ENCODE measurements around the gene SLC9A2.

Gene SLC9A2

GRCh38 chr2:102585847-102586404, 33.4 kb upstream of the SLC9A2 start:
- H3K27ac ChIP-seq: no peak overlapping the region
- no peak for TF ChIP-seq CTCF (IDR thresholded peaks at IDR 0.05; ENCODE audit: low read depth, low read length)
- H3K4me3 ChIP-seq (ENCODE audit: low read depth, low read length): no peak overlapping the region
- H3K9me3 ChIP-seq (ENCODE audit: severe bottlenecking): no peaks in the 10 kb centered on the region
- DNase-seq: no peak
- no peaks in the 10 kb centered on the region for H3K36me3 ChIP-seq
- H3K27me3 ChIP-seq (ENCODE audit: insufficient read depth, low read depth, severe bottlenecking): peaks cover 60% of the 10 kb centered on the region

GRCh38 chr2:102588213-102588939, 31.0 kb upstream of the SLC9A2 start:
- no peak overlapping the region for H3K4me3 ChIP-seq (ENCODE audit: low read depth, low read length)
- H3K27me3 ChIP-seq (ENCODE audit: insufficient read depth, low read depth, severe bottlenecking): peaks cover 65% of the 10 kb centered on the region
- no peak for DNase-seq
- no peak overlapping the region for H3K27ac ChIP-seq
- no peak for TF ChIP-seq CTCF (IDR thresholded peaks at IDR 0.05; ENCODE audit: low read depth, low read length)
- no peaks in the 10 kb centered on the region for H3K36me3 ChIP-seq
- H3K9me3 ChIP-seq (ENCODE audit: severe bottlenecking): no peaks in the 10 kb centered on the region

DNA sequence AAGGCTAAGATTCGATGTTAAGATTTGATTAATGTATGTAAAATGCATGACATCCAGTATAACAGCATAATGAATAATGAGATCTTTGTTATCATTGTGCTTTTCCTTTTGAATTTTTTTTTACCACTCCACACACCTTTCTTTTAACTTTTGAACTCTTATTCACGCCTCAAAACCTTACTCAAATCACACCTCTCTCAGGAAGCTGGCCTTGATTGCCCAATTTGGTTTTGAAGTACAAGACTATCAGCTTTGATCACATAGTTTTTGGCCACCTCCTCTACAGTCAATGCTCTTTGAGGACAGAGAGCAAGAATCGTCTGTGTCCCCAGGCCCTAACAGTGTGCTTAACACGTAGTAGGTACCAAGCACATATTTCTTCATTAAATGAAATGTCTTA, 29.9 kb upstream of the SLC9A2 start:
- no peak for TF ChIP-seq CTCF (IDR thresholded peaks at IDR 0.05; ENCODE audit: low read depth, low read length)
- DNase-seq: no peak
- H3K9me3 ChIP-seq (ENCODE audit: severe bottlenecking): no peaks in the 10 kb centered on the region
- no peak overlapping the region for H3K27ac ChIP-seq
- H3K27me3 ChIP-seq (ENCODE audit: insufficient read depth, low read depth, severe bottlenecking): peaks cover 62% of the 10 kb centered on the region
- H3K36me3 ChIP-seq: no peaks in the 10 kb centered on the region
- H3K4me3 ChIP-seq (ENCODE audit: low read depth, low read length): no peak overlapping the region

- TF ChIP-seq CTCF (IDR thresholded peaks at IDR 0.05; ENCODE audit: low read depth, low read length): no peak
- no peak for DNase-seq
Observed at GRCh38 chr2:102591491-102592045, 27.8 kb upstream of the SLC9A2 start.

DNA sequence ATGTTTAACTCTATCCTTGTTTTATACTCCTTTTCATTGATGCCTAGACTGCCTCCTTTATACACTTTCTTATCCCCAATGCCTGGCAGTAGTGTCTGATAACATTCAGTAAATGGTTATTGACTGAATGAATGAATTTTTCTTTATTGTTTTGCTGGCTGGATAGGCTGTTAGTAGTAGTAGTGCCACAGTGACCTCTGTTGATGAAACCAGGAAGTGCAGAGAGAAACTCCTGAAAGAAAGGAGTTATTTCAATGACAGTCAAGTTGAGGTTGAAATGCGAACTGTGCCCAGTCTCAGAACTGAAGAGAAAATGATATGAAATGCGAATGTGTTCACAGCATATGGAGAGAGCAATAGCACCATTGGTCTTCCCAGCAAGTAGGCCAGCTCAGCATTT, 26.8 kb upstream of the SLC9A2 start:
- H3K27me3 ChIP-seq (ENCODE audit: insufficient read depth, low read depth, severe bottlenecking): peaks cover 41% of the 10 kb centered on the region
- H3K36me3 ChIP-seq: no peaks in the 10 kb centered on the region
- no peak for DNase-seq
- no peak overlapping the region for H3K27ac ChIP-seq
- no peaks in the 10 kb centered on the region for H3K9me3 ChIP-seq (ENCODE audit: severe bottlenecking)
- peak; percentile 16; the same call in 1 of the 2 replicates for TF ChIP-seq CTCF (IDR thresholded peaks at IDR 0.05; ENCODE audit: low read depth, low read length)
- no peak overlapping the region for H3K4me3 ChIP-seq (ENCODE audit: low read depth, low read length)

More at GRCh38 chr2:102591491-102592045, 27.8 kb upstream of the SLC9A2 start:
- H3K27me3 ChIP-seq (ENCODE audit: insufficient read depth, low read depth, severe bottlenecking): peaks cover 43% of the 10 kb centered on the region
- H3K36me3 ChIP-seq: no peaks in the 10 kb centered on the region
- no peak overlapping the region for H3K4me3 ChIP-seq (ENCODE audit: low read depth, low read length)
- H3K27ac ChIP-seq: no peak overlapping the region
- no peaks in the 10 kb centered on the region for H3K9me3 ChIP-seq (ENCODE audit: severe bottlenecking)

All from WERI-Rb-1 (cell line).